Hematopoietic multipotent progenitor cell treated with erythropoietin and hydrocortisone succinate and interleukin-3 and kit ligand, for 15 days (in vitro differentiated cells): ENCODE measurements around the gene OVAAL.

Experiments used
- DNase-seq: peaks from one replicate; pipeline ENCODE4 v3.0.0-alpha.2; 2015; ENCODE audit warnings: low spot score

OVAAL gene

DNA sequence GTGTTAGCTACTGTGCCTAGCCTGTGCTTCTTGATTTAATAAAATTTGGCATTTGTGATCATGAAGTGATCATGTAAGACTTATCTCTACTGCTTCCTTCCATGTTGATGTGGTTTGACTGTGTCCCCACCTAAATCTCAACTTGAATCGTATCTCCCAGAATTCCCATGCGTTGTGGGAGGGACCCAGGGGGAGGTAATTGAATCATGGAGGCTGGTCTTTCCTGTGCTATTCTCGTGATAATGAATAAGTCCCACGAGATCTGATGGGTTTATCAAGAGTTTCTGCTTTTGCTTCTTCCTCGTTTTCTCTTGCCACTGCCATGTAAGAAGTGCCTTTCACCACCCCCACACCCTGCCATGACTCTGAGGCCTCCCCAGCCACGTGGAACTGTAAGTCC, at the start of gene OVAAL:
Gene OVAAL (plus strand): TSS at position 301 of the 400 bp plus-strand sequence.
- no peak for DNase-seq

DNA sequence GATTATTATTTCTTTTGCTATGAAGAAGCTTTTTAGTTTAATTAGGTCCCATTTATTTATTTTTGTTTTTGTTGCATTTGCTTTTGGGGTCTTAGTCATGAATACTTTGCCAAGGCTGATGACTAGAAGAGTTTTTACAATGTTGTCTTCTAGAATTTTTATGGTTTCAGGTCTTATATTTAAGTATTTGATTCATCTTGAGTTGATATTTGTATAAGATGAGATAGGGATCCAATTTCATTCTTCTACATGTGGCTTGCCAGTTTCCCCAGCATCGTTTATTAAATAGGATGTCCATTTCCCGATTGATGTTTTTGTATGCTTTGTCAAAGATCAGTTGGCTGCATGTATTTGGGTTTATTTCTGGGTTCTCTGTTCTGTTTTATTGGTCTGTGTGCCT, 47.9 kb upstream of the OVAAL start:
- DNase-seq = no peak

DNA sequence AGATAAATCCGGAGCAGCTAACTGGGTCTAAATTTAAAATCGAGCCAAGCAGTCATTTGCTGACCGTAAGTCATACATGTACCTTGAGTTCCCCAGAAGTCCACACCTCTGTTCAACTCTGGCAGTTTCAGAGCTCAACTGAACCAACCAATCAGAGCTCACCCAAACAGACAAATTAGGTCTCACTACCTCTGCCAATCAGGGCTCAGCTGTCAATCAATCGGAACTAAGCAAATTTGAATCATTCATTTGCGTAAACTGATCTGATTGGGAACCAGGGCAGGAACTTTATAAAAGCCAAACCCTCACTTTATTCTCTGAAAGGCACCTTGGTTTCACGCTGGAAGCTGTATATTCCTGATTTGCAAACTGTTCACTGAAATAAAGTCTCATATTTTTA, 45.2 kb upstream of the OVAAL start:
- DNase-seq = no peak

DNA sequence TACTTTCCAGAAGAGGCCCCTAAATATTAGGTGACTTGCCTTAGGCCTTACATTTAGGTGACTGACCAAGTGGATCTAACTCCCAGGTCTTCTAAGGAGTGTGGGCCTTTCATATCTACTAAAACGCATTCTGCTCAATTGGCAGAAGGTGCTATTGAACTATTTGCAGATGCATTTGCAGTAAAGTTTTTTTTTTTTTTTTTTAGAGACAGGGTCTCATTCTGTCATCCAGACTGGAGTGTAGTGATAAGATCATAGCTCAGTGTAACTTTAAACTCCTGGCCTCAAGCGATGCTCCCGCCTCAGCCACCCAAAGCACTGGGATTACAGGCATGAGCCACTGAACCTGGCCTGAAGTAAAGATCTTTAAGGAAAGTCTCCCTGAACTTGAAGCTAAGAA, 43.4 kb upstream of the OVAAL start:
- DNase-seq = no peak

DNA sequence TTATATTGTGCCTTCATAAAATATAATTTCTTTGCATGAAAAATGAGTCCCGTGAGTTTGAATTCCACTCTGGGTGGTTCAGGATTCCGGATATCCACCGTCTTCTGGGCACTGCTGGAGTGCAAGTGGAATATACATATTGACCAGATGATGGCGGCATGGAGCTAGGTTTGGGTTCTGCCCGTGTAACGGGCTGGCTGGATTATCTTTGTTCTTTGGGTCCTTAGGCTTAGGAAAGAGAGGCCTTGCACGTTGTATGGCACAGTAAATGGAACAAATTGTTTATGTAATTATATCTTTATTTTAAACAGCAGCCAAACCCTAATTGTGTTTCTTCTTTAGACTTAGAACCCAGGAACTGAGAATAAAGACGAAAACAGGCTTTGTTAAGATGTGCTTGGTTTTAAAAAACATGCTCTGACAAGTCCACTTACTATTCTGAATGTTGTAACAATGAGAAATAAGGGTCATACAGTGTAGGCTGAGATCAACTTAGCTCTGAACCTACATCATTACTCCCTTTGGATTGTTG, 42.8 kb upstream of the OVAAL start:
- peak; percentile 76 for DNase-seq

DNA sequence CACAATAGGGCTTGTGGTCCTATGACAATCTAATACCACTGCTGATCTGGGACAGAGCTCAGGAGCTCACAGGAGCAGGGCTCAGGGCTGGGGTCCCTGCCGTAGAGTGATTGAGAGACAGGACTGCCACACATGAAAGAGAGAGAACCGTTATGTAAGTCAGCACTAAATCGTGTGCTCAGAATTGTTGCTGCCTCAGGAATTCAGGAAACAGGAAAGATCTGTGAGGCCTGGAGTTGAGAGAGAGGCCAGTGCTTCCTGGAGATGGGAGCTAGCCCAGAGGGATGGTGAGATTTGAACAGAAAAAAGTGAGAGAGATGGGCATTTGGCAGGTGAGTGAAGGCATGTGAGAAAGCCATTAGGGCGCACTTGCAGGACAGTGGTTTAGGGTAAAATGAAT, 38.9 kb upstream of the OVAAL start:
- DNase-seq = no peak

DNA sequence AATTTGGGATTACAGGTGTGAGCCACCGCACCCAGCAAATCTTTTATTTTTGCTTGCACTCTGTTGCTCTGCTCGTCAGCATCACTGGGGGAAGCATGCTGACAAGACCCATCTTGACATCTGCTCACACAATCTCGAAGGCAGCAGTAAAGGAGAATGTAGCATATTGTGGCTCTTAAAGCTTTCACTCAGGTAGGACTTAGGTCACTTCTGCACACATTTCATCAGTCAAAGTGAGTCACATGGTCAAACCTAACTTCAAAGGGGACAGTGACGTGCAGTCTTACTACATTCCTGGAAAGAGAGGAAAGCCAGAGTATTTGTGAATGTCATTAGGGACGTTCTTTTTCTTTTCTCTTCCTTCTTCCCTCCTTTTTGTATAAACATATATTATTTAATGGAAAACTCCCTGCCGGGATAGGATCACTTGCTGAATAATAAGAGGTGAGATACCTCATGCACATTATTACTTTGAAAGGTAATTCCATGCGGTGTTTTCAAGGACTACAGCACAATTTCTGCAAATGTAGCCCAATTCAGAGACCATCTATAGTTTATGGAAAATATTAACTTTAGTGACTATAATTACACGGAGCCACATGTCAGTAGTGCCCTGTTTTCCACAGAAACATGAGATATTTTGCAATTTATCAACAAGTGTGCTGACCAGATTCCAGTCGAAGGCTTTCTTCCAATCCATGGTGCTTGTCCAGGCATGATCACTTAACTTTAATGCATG, 37.1 kb upstream of the OVAAL start:
- DNase-seq = no peak

DNA sequence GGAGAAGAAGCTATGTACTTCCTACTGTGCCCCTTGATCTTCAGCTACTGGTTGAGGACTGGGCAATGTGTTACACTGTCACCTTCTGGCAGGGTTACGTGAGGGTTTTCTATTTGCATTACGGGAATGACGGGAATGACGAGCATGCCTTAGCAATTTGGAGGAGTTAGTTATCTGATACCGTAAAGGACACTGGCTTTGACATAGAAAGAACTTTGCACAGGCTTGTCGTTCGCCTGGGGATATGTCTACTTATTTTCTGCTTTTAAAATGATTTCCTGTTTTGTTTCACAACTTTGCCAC, 36.6 kb upstream of the OVAAL start:
- DNase-seq = no peak

DNA sequence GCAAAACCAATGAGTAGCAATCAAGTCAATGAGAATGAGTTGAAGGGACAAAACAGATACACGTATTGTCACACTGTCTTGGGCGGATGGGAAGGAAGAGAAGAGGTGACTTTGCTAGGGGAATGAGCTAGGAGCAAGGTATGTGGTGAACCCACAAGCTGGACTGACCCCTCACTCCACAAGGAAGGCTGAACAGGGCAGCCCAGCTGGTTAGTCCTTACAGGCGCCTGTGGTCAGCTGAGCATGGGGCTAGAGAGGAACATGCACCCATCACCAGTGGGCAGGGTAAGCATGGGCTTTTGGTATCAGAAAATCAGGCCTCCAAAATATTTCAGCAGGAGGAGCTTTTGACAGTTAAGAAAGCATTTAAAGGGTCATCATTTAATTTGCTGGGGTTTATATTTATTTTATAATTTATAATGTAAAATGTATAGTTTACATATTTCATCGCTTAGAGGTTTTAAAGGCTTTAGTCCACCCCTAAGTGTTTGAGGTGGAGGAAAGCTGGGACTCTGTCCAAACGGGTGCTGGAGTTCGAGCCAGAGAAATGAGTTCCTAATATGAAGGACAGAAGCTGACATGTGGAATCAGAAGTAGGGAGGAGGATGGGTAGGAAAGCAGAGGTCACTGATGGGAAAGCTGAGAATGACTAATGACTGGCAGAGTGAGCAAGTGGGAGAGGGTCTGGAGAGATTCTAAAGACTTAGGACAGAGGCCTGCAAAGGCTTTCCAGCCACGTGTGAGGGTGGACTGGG, 34.4 kb upstream of the OVAAL start:
- DNase-seq = no peak

DNA sequence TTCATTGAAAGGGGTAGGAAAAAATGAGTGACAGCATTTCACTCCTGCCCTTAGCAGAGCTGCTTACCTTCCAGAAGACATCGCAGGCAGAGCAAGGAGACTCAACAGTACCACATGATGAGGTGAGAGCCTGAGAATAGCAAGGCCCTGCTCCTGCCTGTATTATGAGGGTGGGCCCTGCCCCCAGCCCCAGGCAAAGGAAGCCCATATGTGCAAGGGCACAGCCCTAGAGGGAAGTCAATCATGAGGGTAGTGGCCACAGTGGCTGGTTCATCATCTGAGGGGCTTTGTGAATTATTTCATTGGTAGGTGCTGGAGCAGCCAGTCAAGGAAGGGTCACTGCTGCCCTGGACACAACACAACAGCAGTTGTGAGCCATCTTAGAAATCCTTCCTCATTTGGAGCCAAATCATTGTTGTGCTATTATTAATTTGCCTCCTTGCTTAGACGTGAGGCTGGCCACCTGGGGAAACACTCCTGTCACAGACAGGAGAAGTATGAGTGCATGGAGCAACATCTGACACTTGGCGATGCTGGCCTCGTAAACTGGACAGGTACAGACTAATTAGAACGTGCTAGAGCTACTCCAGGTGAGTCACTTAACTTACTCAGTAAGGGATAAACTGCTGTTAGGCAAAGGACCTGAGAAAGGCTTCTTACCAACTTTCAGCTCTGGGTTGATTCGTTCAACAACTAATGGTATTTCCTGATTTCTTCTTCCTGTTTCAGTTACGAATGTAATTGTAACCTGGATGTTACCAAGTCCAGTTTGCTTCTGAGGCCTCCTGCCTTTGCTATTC, 33.6 kb upstream of the OVAAL start:
- DNase-seq = no peak

DNA sequence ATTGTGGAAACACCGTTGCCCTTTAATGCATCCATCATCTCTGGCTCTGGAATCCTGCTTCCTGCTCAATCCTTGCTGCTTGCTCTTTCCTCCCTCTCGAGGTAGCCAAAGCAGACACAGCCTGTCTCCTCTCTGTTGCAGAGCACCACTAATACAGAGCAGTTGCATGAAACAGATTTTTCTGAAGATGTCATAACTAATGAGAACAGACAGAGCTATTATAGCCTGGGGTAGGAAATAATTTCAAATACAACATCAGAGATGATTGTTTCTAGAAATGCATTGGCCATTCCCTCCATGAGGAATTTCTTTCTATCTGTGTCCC, 33.1 kb upstream of the OVAAL start:
- no peak for DNase-seq

DNA sequence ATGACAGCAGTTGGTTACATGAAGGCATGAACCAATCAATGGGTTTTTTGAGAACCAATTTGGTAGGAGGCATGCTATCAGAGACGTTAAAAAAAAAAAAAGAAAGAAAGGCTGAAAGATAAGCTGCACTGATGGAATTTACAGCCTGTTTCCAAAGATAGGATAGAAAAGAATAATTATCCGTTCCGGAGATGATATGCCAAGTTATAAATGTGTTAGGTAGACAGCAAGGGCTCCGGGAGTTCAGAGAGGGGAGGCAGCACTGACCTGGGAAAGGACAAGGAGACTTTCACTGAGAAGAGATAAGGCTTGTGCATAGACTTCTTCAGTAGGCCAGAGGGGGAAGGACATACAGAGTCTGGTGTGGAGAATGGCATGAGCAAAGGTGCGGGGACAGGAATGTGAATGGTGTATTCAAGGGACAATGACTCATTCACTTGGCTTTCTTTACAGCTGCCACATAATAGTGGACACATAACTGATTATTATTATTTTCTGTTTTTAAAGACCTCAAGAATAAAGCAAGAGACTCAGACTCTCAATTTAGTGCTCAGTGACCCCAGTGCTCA, 31.6 kb upstream of the OVAAL start:
- DNase-seq = no peak

DNA sequence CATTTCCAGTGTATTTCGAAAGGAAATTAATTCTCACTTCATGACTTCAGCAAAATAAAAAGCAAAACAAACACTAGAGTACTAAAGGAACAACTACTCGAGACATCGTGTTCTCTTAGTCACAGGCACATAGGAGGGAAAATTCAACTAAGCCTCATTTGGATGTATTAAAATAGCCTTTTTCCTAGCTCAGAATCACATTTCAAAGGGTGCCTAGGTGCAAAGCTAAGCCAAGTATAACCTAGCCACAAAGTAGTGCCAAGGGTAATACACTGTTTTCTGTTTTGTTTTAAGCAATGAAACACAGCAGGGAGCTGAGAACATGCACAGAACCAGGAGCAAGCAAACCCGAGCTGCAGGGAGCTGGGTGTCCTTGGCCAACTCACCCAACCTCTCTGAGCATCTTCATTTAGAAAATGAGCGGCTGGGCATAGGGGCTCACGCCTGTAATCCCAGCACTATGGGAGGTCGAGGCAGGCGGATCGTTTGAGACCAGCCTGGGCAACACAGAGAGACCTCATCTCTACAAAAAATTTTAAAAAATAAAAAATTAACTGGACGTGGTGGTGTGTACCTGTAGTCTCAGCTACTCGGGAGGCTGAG, 29.8 kb upstream of the OVAAL start:
- no peak for DNase-seq

DNA sequence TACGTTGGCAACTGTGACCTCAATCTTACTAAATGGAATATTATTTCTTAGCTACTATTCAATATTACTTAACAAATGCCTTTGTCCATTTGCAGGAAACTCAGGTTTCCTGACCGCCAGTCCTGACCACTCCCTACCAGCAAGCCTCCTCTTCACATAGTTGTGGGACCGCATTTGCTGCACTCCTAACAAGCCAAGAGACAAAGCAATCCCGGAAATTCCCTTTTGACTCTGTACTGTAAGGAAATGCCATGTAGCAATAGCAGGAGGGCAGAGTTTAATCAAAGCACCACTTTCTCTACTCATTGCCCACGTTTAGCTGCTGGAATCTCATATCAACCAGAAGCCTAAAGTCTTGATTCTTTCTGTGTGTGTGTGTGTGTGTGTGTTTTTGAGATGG, 28.3 kb upstream of the OVAAL start:
- DNase-seq = no peak

DNA sequence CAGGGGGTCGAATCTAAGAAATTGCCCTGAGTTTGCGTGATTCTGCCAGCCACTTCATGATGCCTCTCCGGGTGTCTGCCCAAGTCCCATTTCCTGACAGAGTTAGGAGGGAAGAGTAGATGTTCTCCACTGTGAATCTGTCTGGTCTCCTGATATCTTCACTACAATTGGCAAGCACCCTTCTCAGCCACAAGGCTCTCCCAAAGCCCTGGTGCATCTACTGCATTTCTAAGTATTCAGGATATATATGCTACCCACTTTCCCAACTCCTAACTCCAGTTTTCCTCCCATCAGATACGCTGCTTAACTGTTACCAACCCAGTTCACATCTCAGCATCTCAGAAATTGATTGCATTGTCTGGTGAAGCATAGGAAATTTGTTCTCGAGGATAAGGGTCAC, 25.9 kb upstream of the OVAAL start:
- no peak for DNase-seq

DNA sequence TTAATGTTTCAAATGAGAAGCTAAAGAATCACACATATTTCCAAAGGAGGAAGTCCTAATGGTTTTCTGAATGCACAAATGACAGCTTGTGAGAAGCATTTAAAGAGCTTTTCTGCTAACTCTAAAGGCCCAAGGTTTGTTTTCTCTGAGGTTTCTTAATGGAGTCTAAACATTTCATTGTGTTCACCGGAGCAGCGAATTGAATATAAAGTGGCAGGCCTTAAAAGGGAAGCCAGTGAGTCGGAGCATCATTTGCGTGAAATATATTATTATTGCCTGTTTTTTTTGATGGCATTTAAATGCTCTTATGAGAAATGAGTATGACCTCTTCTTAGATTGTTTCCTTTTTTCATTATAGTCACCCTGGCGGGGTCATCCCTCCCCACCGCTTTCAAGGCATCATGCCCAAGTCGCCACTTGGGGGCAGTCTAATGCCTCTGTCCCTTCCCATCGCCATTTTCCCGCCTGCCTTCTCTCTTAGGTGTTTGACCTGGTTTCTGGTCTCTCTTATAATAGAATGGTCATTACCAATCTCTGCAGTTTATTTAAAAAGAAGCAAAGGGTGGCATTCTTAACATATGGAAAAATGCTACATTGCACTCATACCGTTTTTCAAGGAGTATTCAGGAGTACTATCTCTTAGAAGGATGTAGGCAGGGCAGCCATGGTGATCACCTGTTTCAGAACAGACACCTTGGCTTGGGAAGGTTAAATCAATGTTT, 25.3 kb upstream of the OVAAL start:
- peak; percentile 61 for DNase-seq

DNA sequence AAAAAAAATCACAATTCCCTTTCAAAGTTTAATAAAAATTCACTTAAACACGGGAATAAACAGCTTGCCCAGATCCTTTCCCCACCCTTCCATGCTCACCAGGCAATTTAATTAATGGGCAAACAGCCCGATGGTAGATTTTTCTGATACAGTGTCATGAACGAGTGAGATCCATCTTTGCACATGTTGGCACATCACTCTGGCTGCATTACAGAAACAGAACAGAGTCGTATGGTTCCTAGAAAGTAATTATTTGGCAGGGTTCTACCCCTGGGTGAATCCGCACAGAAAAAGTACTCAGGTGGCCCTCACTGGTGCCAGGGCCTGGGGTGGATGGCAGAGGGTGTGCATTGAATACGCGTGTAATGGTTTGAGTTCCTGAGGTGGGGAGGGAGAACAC, 24.6 kb upstream of the OVAAL start:
- DNase-seq = no peak

DNA sequence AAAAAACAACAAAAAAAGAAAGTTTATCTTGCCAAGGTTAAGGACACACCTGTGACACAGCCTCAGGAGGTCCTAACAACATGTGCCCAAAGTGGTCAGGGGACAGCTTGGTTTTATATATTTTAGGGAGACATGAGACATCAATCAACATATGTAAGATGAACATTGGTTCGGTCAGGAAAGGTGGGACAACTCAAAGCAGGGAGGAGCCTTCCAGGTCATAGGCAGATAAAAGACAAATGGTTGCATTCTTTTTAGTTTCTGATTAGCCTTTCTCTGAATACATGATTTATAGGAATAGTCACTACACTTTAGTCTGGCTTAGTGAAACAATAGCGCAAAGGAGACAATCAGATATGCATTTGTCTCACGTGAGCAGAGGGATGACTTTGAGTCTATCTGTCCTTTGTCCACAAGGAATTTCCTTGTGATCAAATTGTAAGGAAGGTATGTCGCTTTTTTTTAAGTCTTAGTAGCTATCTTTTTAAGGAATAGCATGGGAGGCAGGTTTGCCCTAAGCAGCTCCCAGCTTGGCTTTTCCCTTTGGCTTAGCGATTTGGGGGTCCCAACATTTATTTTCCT, 23.3 kb upstream of the OVAAL start:
- no peak for DNase-seq

DNA sequence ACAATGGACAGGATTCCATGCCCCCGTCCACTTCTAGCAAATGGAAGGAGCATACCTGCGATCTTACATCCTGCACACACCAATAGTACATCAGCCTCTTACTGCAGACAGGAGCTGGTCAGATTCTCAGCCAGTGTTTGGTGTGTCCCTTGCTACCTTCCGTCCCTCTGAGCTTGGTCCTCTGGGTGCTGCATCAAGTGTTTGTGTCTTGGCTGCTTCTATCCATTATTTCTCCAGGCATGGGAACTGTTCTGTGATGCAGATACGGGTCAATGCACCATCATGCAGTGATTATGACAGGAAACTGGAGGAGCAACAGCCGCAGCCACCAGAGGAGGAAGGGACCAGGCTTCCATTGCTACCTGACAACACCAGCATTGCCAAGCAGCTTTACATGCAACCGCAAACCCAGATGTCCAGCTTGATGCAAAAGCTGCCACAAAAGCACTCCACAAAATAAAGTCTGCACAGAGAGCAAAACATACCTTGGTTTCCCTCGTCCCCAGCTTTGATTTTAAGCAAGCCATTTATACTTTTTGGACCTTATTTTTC, 21.9 kb upstream of the OVAAL start:
- DNase-seq = no peak

DNA sequence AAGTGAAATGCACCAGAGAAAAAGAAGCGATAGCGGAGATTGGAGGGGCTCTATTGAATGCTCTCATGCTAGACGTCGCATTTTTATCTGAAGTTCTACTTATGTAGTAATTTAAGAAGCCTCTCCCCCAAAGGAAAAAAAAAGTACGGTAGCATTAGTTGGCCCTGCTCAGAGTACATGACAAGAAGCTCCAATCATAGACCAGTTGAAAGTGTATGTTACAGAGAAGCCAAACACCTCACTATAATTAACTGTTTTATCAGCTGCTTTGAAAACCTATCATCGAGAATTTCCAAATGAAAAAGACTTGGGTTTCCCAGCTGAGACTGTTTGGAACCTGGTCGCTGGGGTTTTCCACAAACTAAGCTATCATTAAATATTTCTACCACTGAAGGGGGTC, 19.6 kb upstream of the OVAAL start:
- no peak for DNase-seq
